MM.1S (cell line): ENCODE measurements around the gene FMN1.

Experiments
- DNase-seq: peaks from one replicate; pipeline ENCODE4 v3.0.0-alpha.2; 2015
- H2AFZ ChIP-seq: fragments of 300-600 bp; sonication (generic); 2 replicates; pipeline ENCODE4 v1.6.0; 2016; ENCODE audit warnings: antibody characterized with exemption, low read length
- H3F3A ChIP-seq: fragments of 300-600 bp; sonication (generic); 2 replicates; pipeline ENCODE4 v1.6.1; 2016; ENCODE audit warnings: mild to moderate bottlenecking, antibody characterized with exemption, low read length, moderate library complexity, mixed read lengths; ENCODE audit not compliant: insufficient read depth
- H3K27ac ChIP-seq: fragments of 300-600 bp; sonication (generic); 2 replicates; pipeline ENCODE4 v1.5.1; 2016; ENCODE audit warnings: mild to moderate bottlenecking, low read length
- H3K27me3 ChIP-seq: fragments of 300-600 bp; sonication (generic); replicated peaks from 2 replicates; pipeline ENCODE4 v1.6.0; 2016; ENCODE audit warnings: low read length; ENCODE audit not compliant: insufficient read depth
- H3K36me3 ChIP-seq: fragments of 300-600 bp; sonication (generic); replicated peaks from 2 replicates; pipeline ENCODE4 v1.6.1; 2016; ENCODE audit warnings: mild to moderate bottlenecking, low read length, mixed read lengths; ENCODE audit not compliant: insufficient read depth
- H3K4me1 ChIP-seq: fragments of 300-600 bp; sonication (generic); 2 replicates; pipeline ENCODE4 v1.6.1; 2016; ENCODE audit warnings: low read length, mixed read lengths
- H3K4me2 ChIP-seq: fragments of 300-600 bp; sonication (generic); 2 replicates; pipeline ENCODE4 v1.6.0; 2016; ENCODE audit warnings: low read depth, low read length
- H3K4me3 ChIP-seq: fragments of 300-600 bp; sonication (generic); 2 replicates; pipeline ENCODE4 v1.5.1; 2016; ENCODE audit warnings: low read length, mixed read lengths
- H3K79me2 ChIP-seq: fragments of 300-600 bp; sonication (generic); 2 replicates; pipeline ENCODE4 v1.6.1; 2016; ENCODE audit warnings: mixed run types, low read length, mixed read lengths
- H3K9ac ChIP-seq: fragments of 300-600 bp; sonication (generic); 2 replicates; pipeline ENCODE4 v1.6.1; 2016; ENCODE audit warnings: low read length, mixed read lengths
- H3K9me2 ChIP-seq: fragments of 300-600 bp; sonication (generic); replicated peaks from 2 replicates; pipeline ENCODE4 v1.6.1; 2016; ENCODE audit warnings: mild to moderate bottlenecking, low read length, mixed read lengths; ENCODE audit not compliant: insufficient read depth
- H3K9me3 ChIP-seq: fragments of 300-600 bp; sonication (generic); replicated peaks from 2 replicates; pipeline ENCODE4 v1.6.1; 2016; ENCODE audit warnings: mild to moderate bottlenecking, low read length, mixed read lengths; ENCODE audit not compliant: insufficient read depth
- H4K20me1 ChIP-seq: fragments of 300-600 bp; sonication (generic); 2 replicates; pipeline ENCODE4 v1.6.1; 2016; ENCODE audit warnings: mild to moderate bottlenecking, low read length, moderate library complexity, mixed read lengths; ENCODE audit not compliant: insufficient read depth
- CTCF ChIP-seq: fragments of 300-600 bp; sonication (generic); IDR thresholded peaks from 2 replicates; pipeline ENCODE4 v1.5.1; 2016; ENCODE audit warnings: antibody characterized with exemption, low read length, mixed read lengths
- EZH2 ChIP-seq: fragments of 300-600 bp; sonication (generic); optimal IDR thresholded peaks from 2 replicates; pipeline ENCODE3; 2017; ENCODE audit warnings: low read depth, mild to moderate bottlenecking, antibody characterized with exemption, low read length, mixed read lengths
- EZH2phosphoT487 ChIP-seq: fragments of 300-600 bp; sonication (generic); IDR thresholded peaks from 2 replicates; pipeline ENCODE4 v1.6.1; 2018; ENCODE audit warnings: antibody characterized with exemption, low read length

FMN1 gene

DNA sequence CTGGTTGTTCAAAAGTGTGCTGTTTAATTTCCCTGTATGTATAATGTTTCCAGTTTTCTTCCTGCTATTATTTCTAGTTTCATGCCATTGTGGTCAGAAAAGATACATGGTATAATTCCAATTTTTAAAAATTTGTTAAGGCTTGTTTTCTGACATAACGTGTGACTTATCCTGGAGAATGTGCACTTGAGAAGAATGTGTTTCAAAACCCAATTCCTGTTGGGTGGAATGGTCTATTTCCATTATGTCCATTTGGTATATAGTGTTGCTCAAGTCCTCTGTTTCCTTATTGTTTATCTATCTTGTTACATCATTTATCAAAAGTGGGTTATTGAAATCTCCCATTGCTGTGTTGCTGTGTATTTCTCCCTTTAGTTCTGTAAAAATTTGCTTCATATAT lies 261.3 kb downstream of the FMN1 start:
- H3K27me3 ChIP-seq, result no peaks in the 10 kb centered on the region
- H3F3A ChIP-seq, result no peaks in the 10 kb centered on the region
- H3K9ac ChIP-seq, result no peak overlapping the region
- 0 out of 2 replicates have a peak, but pooled peaks cover 2% of the 10 kb centered on the region for H3K36me3 ChIP-seq
- no peak overlapping the region for H3K27ac ChIP-seq
- TF ChIP-seq CTCF, result no peak
- no peak for TF ChIP-seq EZH2
- TF ChIP-seq EZH2phosphoT487, result no peak
- H3K4me2 ChIP-seq, result no peak overlapping the region
- H3K9me2 ChIP-seq, result no peaks in the 10 kb centered on the region
- no peaks in the 10 kb centered on the region for H3K4me1 ChIP-seq
- H3K79me2 ChIP-seq, result no peaks in the 10 kb centered on the region
- H3K4me3 ChIP-seq, result no peak overlapping the region
- no peaks in the 10 kb centered on the region for H3K9me3 ChIP-seq
- H4K20me1 ChIP-seq, result no peaks in the 10 kb centered on the region
- no peak overlapping the region for H2AFZ ChIP-seq
- no peak for DNase-seq

DNA sequence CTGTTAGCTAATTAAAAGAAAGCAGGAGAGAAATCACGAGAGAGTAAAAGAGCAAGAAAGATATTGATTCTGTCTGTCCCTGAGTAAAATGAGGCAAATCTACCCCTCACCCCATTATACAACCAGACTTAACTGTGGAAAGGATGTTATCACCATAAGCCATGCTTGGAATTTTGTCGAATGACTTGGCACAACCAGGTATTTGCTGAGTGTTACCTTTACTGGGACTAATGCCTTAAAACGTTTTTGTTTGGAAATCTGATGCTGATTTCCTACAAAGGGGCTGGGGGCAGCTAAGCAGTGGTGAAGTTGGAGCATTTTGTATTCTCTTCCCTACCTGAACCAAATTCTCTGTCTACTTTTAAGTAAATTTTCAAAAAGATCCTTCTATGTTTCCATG lies 265.6 kb downstream of the FMN1 start:
- DNase-seq, result no peak
- no peaks in the 10 kb centered on the region for H4K20me1 ChIP-seq

GRCh38 chr15:32927124-32927523 lies 267.4 kb downstream of the FMN1 start:
- no peak overlapping the region for H3K4me2 ChIP-seq
- H3F3A ChIP-seq, result peaks cover 16% of the 10 kb centered on the region
- no peak overlapping the region for H3K27ac ChIP-seq
- no peaks in the 10 kb centered on the region for H3K27me3 ChIP-seq
- peaks cover 19% of the 10 kb centered on the region for H3K4me1 ChIP-seq
- no peak for DNase-seq
- H3K36me3 ChIP-seq, result no peaks in the 10 kb centered on the region
- TF ChIP-seq EZH2 (no peak), CTCF (no peak), EZH2phosphoT487 (no peak)
- no peaks in the 10 kb centered on the region for H3K9me2 ChIP-seq
- H2AFZ ChIP-seq, result no peak overlapping the region
- no peaks in the 10 kb centered on the region for H3K9me3 ChIP-seq
- peaks cover 15% of the 10 kb centered on the region for H3K79me2 ChIP-seq
- H3K9ac ChIP-seq, result no peak overlapping the region
- no peak overlapping the region for H3K4me3 ChIP-seq
- 0 out of 2 replicates have a peak, but pooled peaks cover 3% of the 10 kb centered on the region for H4K20me1 ChIP-seq

More for the DNA sequence above, 265.6 kb downstream of the FMN1 start:
- Histone ChIP-seq H3F3A (peaks cover 14% of the 10 kb centered on the region), H3K79me2 (no peaks in the 10 kb centered on the region), H3K9me2 (no peaks in the 10 kb centered on the region), H3K4me2 (no peak overlapping the region), H3K9ac (no peak overlapping the region), H3K36me3 (no peaks in the 10 kb centered on the region), H3K9me3 (no peaks in the 10 kb centered on the region), H3K27ac (no peak overlapping the region), H2AFZ (no peak overlapping the region), H3K27me3 (no peaks in the 10 kb centered on the region), H3K4me1 (peaks cover 12% of the 10 kb centered on the region), H3K4me3 (no peak overlapping the region)
- no peak for TF ChIP-seq EZH2phosphoT487
- TF ChIP-seq CTCF, result no peak
- no peak for TF ChIP-seq EZH2

GRCh38 chr15:32923176-32923575 lies 271.3 kb downstream of the FMN1 start:
- Histone ChIP-seq H3K4me2 (no peak overlapping the region), H3K9me2 (no peaks in the 10 kb centered on the region), H4K20me1 (0 out of 2 replicates have a peak, but pooled peaks cover 3% of the 10 kb centered on the region), H3K4me1 (peaks cover 19% of the 10 kb centered on the region), H3K4me3 (no peak overlapping the region), H3K79me2 (peaks cover 15% of the 10 kb centered on the region), H2AFZ (no peak overlapping the region), H3F3A (peaks cover 16% of the 10 kb centered on the region), H3K27ac (no peak overlapping the region), H3K27me3 (no peaks in the 10 kb centered on the region), H3K36me3 (no peaks in the 10 kb centered on the region), H3K9me3 (no peaks in the 10 kb centered on the region), H3K9ac (no peak overlapping the region)
- DNase-seq, result no peak
- no peak for TF ChIP-seq EZH2
- TF ChIP-seq EZH2phosphoT487, result no peak
- no peak for TF ChIP-seq CTCF
